IPS-15b (cell line): Measurements from ENCODE around the gene MICAL2.

Experiments used
- H3K27me3 ChIP-seq: one replicate; pipeline ENCODE4 v1.6.1; 2013; ENCODE audit warnings: low read length; ENCODE audit not compliant: control insufficient read depth, insufficient read depth
- H3K36me3 ChIP-seq: one replicate; pipeline ENCODE4 v1.6.1; 2013; ENCODE audit warnings: low read length; ENCODE audit not compliant: control insufficient read depth, insufficient read depth
- H3K4me1 ChIP-seq: one replicate; pipeline ENCODE4 v1.6.1; 2013; ENCODE audit warnings: mild to moderate bottlenecking, low read length; ENCODE audit not compliant: control insufficient read depth, insufficient read depth
- H3K4me3 ChIP-seq: one replicate; pipeline ENCODE4 v1.5.1; 2013; ENCODE audit warnings: low read depth, low read length
- H3K9ac ChIP-seq: one replicate; pipeline ENCODE4 v1.6.1; 2013; ENCODE audit warnings: low read depth, mild to moderate bottlenecking, low read length
- H3K9me3 ChIP-seq: one replicate; pipeline ENCODE4 v1.6.1; 2013; ENCODE audit warnings: mild to moderate bottlenecking, low read length; ENCODE audit not compliant: control insufficient read depth, insufficient read depth

MICAL2 gene

DNA sequence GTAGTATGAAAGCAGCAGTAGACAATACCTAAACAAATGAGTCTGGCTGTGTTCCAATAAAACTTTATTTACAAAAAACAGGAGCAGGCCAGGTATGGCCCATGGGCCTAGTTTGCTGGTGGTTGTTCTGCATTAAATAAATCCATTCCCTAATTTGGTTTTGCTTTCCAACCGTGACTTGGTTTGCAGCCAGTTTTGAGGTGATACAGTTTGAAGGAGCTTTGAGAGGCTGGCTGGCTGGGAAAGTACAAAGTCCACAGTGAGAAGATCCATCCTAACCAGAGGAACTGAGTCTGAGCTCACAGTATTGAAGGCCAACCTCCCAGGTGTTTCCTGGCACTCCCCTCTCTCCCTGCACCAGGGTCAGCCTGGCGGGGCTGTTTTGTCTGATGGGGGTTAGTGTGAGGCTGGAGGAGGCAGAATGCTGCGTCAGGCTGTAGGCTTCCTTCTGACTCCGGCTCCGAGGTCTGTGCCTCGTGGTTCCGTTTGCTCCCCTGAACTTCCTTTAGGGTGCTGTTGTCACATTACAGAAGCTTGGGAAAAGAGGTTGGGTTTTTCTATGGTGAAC lies 129.5 kb downstream of the MICAL2 start:
- Histone ChIP-seq H3K4me3 (no peak overlapping the region), H3K4me1 (peaks cover 5% of the 10 kb centered on the region), H3K9ac (no peak overlapping the region)

DNA sequence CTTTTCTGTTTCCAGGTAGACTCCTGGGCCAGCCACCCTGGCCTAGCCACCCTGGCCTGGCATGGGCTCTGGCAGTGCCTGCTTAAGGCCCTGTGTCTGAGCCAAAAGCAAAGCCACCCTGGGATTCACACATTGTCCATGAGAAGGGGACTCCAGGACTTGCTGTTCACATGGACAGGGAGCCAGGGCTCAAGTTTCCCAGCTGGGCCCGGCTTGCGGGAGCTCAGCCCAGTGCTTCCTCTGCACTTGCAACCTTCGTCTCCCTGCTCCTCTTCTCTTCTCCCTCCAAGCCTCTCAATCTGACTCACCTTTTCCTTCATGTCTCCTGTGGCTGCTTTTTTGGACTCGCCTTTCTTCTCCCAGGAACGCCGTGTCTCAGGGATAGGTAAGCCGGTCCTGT lies 130.3 kb downstream of the MICAL2 start:
- Histone ChIP-seq H3K4me1 (peaks cover 5% of the 10 kb centered on the region), H3K27me3 (no peaks in the 10 kb centered on the region), H3K36me3 (no peaks in the 10 kb centered on the region), H3K9me3 (no peaks in the 10 kb centered on the region), H3K9ac (no peak overlapping the region), H3K4me3 (no peak overlapping the region)

More for the DNA sequence above, 129.5 kb downstream of the MICAL2 start:
- H3K9me3 ChIP-seq, result no peaks in the 10 kb centered on the region
- no peaks in the 10 kb centered on the region for H3K36me3 ChIP-seq
- no peaks in the 10 kb centered on the region for H3K27me3 ChIP-seq

DNA sequence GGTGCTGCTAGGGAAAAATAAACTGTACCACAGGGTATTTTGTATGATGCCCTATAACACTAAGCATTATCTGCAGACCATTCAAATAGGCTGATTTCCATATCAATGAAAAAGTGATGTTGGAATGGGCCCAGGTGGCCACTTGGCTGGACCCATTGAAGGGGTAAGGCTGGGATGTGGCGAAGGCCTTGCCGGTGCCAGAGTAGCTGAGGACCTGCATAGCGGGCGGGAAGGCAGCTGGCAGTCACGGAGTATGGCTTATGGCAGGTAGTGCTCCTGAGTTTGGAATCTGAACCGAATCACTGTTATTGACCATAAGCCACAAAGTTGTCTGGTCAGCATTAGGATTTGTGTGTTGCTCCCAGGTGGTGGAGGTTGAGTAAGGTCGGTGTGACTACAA lies 131.0 kb downstream of the MICAL2 start:
- Histone ChIP-seq H3K27me3 (no peaks in the 10 kb centered on the region), H3K9ac (no peak overlapping the region), H3K4me3 (no peak overlapping the region), H3K9me3 (no peaks in the 10 kb centered on the region), H3K36me3 (no peaks in the 10 kb centered on the region), H3K4me1 (peaks cover 5% of the 10 kb centered on the region)

DNA sequence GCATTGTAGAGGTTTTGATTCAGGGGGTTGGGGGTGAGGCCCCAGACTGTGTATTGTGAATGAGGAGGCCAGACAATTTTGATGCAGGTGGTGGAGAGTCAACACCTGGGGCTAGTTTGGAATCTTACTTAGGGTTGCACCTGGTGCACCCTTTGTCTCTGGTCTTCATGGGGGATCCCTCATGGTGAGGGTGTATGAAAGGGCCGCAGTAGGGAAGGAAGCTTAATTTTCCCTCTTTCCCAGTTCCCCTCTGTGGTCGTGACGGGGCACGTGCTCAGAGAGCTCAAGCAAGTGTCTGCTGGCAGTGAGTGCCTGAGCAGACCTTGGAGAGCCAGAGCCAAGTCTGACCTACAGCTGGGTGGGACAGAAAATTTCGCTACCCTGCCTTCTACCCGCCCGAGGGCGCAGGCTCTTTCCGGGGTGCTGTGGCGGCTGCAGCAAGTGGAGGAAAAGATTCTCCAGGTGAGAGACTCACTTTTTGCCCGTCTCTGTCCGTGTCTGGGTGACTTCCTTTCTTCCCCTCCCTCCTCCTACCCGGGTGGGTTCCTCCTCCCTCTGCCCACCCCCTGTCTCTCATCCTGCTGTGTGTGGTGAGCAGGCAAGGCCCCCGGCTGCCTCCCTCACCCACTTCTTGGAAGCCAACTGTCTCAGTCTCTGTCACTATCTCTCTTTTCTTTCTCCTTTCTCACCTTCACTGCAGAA lies 131.7 kb downstream of the MICAL2 start:
- Histone ChIP-seq H3K9me3 (no peaks in the 10 kb centered on the region), H3K9ac (no peak overlapping the region), H3K27me3 (no peaks in the 10 kb centered on the region), H3K4me1 (peaks cover 5% of the 10 kb centered on the region), H3K36me3 (no peaks in the 10 kb centered on the region), H3K4me3 (no peak overlapping the region)

DNA sequence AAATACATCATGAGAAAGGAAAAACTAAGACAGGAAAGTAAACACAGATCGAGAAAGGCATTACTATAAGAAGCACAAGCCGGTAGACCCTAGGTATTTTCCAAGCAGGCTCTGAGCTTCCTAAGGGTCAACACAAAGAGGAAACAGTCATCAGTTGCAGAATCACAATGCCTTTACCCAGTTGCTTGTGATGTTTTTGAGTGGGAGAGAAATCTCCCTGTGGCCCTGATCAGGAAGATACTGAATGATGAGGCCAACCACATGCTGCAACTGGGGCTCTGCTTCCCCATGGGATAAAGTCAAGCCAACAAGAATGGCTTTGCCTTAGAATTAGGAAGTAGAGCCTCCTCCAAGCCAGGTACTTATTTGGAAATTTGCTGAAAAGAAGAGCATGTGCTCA lies 132.6 kb downstream of the MICAL2 start:
- Histone ChIP-seq H3K4me3 (no peak overlapping the region), H3K9me3 (no peaks in the 10 kb centered on the region), H3K27me3 (no peaks in the 10 kb centered on the region), H3K4me1 (peaks cover 5% of the 10 kb centered on the region), H3K9ac (no peak overlapping the region), H3K36me3 (no peaks in the 10 kb centered on the region)

DNA sequence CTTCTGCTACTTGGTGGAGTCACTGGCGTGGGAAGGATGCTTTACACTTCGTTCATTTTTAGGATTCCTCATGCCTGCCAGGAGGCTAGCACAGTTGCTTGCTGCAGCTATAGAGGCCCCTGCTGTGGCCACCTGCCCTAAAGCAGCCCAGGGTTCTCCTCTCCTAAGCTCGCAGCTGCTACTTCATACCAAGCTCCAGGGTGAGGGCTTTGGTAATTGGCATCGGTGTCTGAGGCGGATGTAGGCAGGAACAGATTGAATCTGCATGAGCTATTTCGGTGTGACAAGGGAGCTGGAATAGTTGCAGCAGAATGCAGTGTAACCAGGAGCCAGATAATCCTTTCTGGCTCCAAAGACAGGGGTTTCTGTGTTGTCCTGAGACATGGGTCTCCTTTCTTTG lies 133.1 kb downstream of the MICAL2 start:
- no peaks in the 10 kb centered on the region for H3K27me3 ChIP-seq
- H3K36me3 ChIP-seq, result no peaks in the 10 kb centered on the region
- no peaks in the 10 kb centered on the region for H3K9me3 ChIP-seq
- H3K4me1 ChIP-seq, result peaks cover 5% of the 10 kb centered on the region
- no peak overlapping the region for H3K9ac ChIP-seq
- H3K4me3 ChIP-seq, result no peak overlapping the region

DNA sequence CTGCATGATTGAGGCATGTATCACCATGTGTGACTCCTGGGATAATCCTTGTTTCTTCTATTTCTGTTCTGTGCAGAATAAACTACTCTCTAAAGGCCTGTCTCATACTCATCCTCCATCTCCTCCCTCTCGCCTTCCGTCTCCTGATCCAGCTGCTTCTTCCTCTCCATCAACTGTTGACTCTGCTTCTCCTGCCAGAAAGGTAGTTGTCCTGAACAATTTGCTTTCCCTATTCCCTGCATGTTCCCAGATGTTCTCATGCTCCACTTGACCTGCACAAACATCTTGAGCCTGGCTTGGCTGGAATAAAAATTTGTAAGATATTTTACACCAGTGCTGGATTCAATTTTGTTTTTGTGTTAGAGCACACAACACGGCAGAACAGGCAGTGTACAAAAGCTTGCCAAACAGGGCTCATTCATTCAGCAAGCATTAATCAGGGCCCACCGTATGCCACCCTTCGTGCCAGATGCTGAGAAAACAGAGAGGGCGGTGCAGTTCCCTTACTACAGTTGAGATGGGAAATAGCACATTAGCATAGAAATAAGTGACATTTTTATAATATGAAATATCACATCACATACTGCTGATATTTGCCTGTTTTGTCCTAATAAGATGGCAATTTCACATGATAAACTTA lies 133.6 kb downstream of the MICAL2 start:
- Histone ChIP-seq H3K9ac (no peak overlapping the region), H3K36me3 (no peaks in the 10 kb centered on the region), H3K4me3 (no peak overlapping the region), H3K9me3 (no peaks in the 10 kb centered on the region), H3K27me3 (no peaks in the 10 kb centered on the region), H3K4me1 (peaks cover 8% of the 10 kb centered on the region)

DNA sequence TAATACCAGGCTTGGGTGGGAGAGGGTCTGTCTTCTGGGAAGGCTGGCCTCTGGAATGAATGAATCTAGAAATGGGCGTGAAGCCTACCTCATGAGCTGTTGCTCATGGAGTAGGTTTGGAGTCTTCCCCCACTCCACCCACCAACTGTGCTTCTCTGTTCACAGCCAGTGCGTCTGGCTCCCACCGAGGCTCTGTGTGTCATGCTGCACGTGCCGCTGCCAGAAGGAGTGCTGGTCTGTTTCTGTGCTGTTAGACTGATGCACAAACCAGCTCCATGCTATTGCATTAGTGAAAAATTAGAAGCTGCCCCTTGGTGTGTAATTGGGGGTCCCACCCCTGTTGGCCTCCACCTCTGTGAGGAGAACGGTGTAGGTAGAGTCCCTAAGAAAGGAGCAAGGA lies 134.7 kb downstream of the MICAL2 start:
- H3K4me1 ChIP-seq, result peaks cover 8% of the 10 kb centered on the region
- no peak overlapping the region for H3K9ac ChIP-seq
- no peaks in the 10 kb centered on the region for H3K36me3 ChIP-seq
- no peaks in the 10 kb centered on the region for H3K9me3 ChIP-seq
- no peaks in the 10 kb centered on the region for H3K27me3 ChIP-seq
- no peak overlapping the region for H3K4me3 ChIP-seq

DNA sequence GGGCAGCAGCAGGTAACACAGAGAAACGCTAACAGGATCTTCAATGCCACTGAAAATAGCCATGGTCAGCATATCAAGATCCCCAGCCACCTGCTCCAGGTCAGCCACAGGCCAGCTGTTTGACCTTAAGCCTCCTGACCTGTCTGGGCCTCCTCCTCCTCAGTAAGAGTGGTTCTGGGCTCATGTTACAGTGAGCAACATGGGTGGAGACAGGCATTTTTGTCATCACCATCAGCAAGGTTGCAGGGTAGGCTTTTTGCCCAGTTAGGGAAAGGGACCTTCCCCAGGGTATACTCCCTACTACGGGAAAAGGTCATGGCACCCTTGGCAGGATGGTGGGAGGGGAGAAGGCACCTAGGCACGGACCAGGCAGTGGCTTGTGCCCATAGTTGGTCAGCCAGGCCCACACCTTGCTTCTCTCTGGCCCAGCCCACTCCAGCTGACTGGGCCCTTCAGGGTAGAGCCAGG lies 135.2 kb downstream of the MICAL2 start:
- no peaks in the 10 kb centered on the region for H3K9me3 ChIP-seq
- no peak overlapping the region for H3K9ac ChIP-seq
- no peaks in the 10 kb centered on the region for H3K36me3 ChIP-seq
- no peaks in the 10 kb centered on the region for H3K27me3 ChIP-seq
- peaks cover 8% of the 10 kb centered on the region for H3K4me1 ChIP-seq
- no peak overlapping the region for H3K4me3 ChIP-seq

DNA sequence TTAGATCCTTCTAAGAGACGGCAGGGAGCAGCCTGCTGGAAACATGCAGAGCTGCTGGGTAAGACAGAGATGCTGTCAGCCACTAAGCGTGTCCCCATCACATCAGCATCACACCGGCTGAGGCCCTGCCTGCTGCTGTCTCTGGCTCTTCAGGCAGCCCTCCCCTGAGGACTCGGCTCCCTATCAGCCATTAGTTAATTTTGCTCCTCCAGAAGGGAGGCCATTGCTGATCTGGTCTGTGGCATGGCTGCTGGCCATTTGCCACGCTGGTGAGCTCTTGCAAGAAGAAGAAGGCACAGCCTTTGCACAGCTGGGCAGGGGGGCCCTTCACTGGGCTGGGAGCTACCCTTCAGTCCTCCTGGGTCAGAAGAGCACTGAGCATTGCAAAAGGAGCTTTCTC lies 135.8 kb downstream of the MICAL2 start:
- no peaks in the 10 kb centered on the region for H3K27me3 ChIP-seq
- no peak overlapping the region for H3K9ac ChIP-seq
- peaks cover 8% of the 10 kb centered on the region for H3K4me1 ChIP-seq
- H3K4me3 ChIP-seq, result no peak overlapping the region
- H3K9me3 ChIP-seq, result no peaks in the 10 kb centered on the region
- no peaks in the 10 kb centered on the region for H3K36me3 ChIP-seq

DNA sequence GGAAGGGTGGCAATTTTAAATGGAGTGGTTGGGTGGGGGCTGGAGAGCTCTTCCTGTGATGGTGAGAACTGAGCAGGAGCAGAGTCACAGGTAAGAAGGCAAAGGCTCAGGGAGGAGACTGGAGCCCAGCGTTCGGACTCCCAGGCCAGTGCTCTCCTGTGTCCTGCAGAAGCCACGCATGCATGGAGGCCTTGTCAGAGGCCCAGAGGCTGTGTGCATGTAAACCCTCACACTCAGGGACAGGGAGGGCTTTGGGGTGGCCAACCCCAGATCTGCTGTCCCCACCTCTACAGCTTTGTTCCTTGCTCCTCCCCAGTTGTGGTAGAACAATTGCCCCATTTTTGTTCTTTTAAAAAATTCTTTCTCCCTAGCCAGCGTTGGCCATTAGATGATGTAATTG lies 136.6 kb downstream of the MICAL2 start:
- Histone ChIP-seq H3K9ac (no peak overlapping the region), H3K9me3 (no peaks in the 10 kb centered on the region), H3K27me3 (no peaks in the 10 kb centered on the region), H3K36me3 (no peaks in the 10 kb centered on the region), H3K4me3 (no peak overlapping the region), H3K4me1 (peaks cover 10% of the 10 kb centered on the region)
